NT2/D1 (cell line): ENCODE data around the gene NUDC.
A peak's percentile ranks its signal among the peaks of the same experiment; 100 is the strongest.
"Not testable (repeated sequence)": the region's sequence is repeated elsewhere in the genome, so short reads cannot be mapped to it uniquely, and the experiment has no call there.

ENCODE experiments used
- DNase-seq: peaks from one replicate; pipeline ENCODE4 v3.0.0-alpha.2; 2011; ENCODE audit warnings: low read depth, low spot score
- H3K27me3 ChIP-seq: 2 replicates; pipeline ENCODE4 v1.6.0; 2011; ENCODE audit warnings: mild to moderate bottlenecking; ENCODE audit not compliant: insufficient read length, insufficient read depth
- H3K36me3 ChIP-seq: 2 replicates; pipeline ENCODE4 v1.6.1; 2011; ENCODE audit warnings: mild to moderate bottlenecking, low read length, mixed read lengths; ENCODE audit not compliant: insufficient read depth, insufficient read length
- H3K4me1 ChIP-seq: 2 replicates; pipeline ENCODE4 v1.5.1; 2011; ENCODE audit not compliant: insufficient read depth, insufficient read length
- H3K4me3 ChIP-seq: 2 replicates; pipeline ENCODE4 v1.5.1; 2011; ENCODE audit warnings: low read depth; ENCODE audit not compliant: insufficient read length
- H3K9ac ChIP-seq: 2 replicates; pipeline ENCODE4 v1.6.0; 2011; ENCODE audit warnings: low read depth; ENCODE audit not compliant: insufficient read length
- H3K9me3 ChIP-seq: 2 replicates; pipeline ENCODE4 v1.5.1; 2011; ENCODE audit warnings: mild to moderate bottlenecking, low read length; ENCODE audit not compliant: insufficient read depth
- SUZ12 ChIP-seq: IDR thresholded peaks from 2 replicates; pipeline ENCODE4 v1.6.1; 2011; ENCODE audit not compliant: insufficient read length, insufficient read depth; ENCODE audit errors: extremely low read depth
- YY1 ChIP-seq: IDR thresholded peaks from 2 replicates; pipeline ENCODE4 v1.6.1; 2011; ENCODE audit not compliant: insufficient read length, insufficient read depth
- ZNF274 ChIP-seq: IDR thresholded peaks from 2 replicates; pipeline ENCODE4 v1.6.1; 2011; ENCODE audit warnings: mild to moderate bottlenecking, low read depth, low read length

Gene NUDC

DNA sequence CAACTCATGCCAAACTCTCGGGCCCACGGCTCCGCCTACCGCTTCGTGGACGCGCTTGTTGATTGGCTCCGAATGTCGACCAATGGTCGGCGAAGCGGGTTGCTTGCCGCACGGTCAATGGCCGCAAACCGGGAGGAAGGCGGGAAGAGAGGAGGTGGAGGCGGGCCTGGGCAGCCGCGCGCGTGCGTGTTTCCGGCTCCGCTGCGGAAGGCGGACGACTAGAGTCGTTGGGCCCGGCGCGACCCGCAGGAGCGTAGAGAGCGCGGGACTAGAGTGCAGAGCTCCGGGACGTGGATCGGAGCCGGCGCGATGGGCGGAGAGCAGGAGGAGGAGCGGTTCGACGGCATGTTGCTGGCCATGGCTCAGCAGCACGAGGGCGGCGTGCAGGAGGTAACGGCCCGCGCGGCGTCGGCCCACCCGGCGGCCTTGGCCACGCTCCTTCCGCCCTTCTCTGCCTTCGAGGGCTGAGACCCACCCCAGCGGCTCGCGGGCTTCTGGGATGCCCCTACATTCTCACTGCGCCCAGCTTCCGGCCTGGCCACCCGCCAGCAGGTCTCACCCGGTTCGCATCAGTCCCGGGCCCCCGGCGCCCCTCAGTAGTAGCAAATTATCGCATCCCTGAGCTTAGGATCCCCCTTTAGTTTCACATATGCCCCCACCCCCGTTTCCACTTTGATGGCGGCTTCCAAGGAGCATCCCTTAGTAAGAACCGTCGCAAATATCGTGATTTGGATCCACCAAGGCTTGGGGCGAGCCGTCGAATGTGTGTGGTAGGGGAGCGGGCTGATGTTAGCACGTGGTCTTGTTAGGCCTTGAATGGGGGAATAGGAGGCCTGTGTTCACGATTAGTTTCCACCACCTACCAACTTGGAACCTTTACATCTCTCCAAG is at the start of gene NUDC:
NUDC (plus strand) TSS at position 204 of the 891 bp plus-strand sequence; CDS start at position 310, 106 bp downstream.
- H3K4me1 ChIP-seq, result no peaks in the 10 kb centered on the region
- H3K9ac ChIP-seq, result peak within 1 kb of the TSS; percentile 99
- peaks cover 42% of the 10 kb centered on the region for H3K36me3 ChIP-seq
- DNase-seq, result peak; percentile 98
- no peaks in the 10 kb centered on the region for H3K9me3 ChIP-seq
- no peaks in the 10 kb centered on the region for H3K27me3 ChIP-seq
- TF ChIP-seq SUZ12 (no peak), ZNF274 (no peak), YY1 (no peak)
- H3K4me3 ChIP-seq, result peak within 1 kb of the TSS; percentile 92

DNA sequence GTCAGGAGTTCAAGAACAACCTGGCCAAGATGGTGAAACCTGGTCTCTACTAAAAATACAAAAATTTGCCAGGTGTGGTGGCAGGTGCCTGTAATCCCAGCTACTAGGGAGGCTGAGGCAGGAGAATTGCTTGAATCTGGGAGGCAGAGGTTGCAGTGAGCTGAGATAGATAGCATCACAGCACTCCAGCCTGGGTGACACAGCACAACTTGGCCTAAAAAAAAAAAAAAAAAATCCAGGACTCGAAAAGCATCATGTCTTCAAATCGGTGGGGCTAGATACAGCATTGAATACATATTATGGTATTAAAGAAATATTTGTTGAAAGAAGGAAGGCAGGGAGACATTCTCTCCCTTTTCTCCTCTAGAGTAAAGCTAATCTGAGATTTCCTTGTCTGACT is 48.4 kb upstream of the NUDC start:
- not testable (repeated sequence) for H3K9me3 ChIP-seq, DNase-seq, H3K4me3 ChIP-seq, H3K9ac ChIP-seq, H3K27me3 ChIP-seq
- H3K36me3 ChIP-seq, result peaks cover 22% of the 10 kb centered on the region
- peaks cover 16% of the 10 kb centered on the region for H3K4me1 ChIP-seq

DNA sequence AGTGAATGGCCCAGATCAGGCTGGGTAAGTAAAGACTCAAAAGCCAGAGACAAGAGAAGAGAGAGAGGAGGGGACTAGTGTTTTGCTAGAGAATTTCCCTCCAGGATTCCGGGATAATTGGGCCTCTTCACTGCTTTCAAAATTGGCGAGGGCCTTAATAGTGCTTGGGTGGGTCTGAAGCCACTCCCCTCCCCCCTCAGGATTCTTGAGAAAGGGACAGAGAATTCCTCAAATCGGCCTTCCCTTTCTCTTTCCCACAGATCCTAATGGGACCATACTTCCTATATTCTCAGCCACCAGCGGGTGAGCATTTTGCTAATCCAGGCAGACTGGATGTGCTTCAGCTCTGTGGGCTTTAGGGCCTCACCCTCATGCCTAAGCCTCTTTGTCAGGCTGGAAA is 46.6 kb upstream of the NUDC start:
- H3K9ac ChIP-seq, result peak overlapping the region; percentile 2

DNA sequence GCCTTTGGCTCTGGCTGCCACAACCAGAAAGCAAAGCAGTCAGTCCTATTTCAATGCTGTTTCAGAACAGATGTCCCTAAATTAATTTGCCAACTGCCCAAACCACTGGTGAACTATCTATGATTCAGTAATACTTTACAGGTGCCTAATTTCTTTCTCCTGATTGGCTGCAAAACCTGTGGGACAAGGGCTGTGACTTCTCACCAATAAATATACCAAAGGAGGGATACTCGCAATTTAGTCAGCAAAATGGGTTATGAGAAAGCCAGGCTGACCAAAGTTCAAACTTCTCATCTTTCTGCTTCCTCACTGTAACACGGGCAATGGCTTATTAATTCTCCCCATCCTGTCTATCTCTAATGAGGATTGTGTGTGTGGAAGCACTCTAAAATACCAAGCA is 44.2 kb upstream of the NUDC start:
- TF ChIP-seq YY1 (no peak), SUZ12 (no peak), ZNF274 (no peak)
- peaks cover 58% of the 10 kb centered on the region for H3K36me3 ChIP-seq
- H3K4me3 ChIP-seq, result no peak overlapping the region
- H3K4me1 ChIP-seq, result peaks cover 16% of the 10 kb centered on the region
- H3K27me3 ChIP-seq, result no peaks in the 10 kb centered on the region
- H3K9me3 ChIP-seq, result no peaks in the 10 kb centered on the region
- DNase-seq, result no peak
- peak overlapping the region; percentile 45 for H3K9ac ChIP-seq

More for the DNA sequence above, 46.6 kb upstream of the NUDC start:
- H3K27me3 ChIP-seq, result no peaks in the 10 kb centered on the region
- no peak overlapping the region for H3K4me3 ChIP-seq
- H3K36me3 ChIP-seq, result peaks cover 38% of the 10 kb centered on the region
- no peak for TF ChIP-seq YY1
- no peak for TF ChIP-seq ZNF274
- no peak for TF ChIP-seq SUZ12
- DNase-seq, result no peak
- H3K9me3 ChIP-seq, result no peaks in the 10 kb centered on the region
- H3K4me1 ChIP-seq, result peaks cover 16% of the 10 kb centered on the region

GRCh38 chr1:26879793-26880192 is 41.8 kb upstream of the NUDC start:
- H3K4me3 ChIP-seq, result no peak overlapping the region
- H3K4me1 ChIP-seq, result peaks cover 11% of the 10 kb centered on the region
- no peaks in the 10 kb centered on the region for H3K9me3 ChIP-seq
- no peaks in the 10 kb centered on the region for H3K27me3 ChIP-seq
- H3K36me3 ChIP-seq, result peaks cover 83% of the 10 kb centered on the region
- TF ChIP-seq YY1, result no peak
- no peak for TF ChIP-seq SUZ12
- no peak for TF ChIP-seq ZNF274
- DNase-seq, result no peak
- no peak overlapping the region for H3K9ac ChIP-seq

DNA sequence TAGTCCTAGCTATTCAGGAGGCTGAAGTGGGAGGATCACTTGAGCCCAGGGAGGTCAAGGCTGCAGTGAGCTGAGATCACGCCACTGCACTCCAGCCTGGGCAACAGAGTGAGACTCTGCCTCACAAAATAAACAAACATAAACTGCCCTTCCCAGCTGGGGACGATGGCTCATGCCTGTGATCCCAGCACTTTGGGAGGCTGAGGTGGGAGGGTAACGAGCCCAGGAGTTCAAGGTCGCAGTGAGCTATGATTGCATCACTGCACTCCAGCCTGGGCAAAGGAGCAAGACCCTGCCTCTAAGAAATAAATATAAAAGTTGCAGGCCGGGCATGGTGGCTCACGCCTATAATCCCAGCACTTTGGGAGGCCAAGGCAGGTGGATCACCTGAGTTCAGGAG is 39.9 kb upstream of the NUDC start:
- H3K27me3 ChIP-seq, H3K9ac ChIP-seq, H3K9me3 ChIP-seq, H3K4me1 ChIP-seq, DNase-seq, H3K4me3 ChIP-seq: not testable (repeated sequence)
- peaks cover 86% of the 10 kb centered on the region for H3K36me3 ChIP-seq

- Histone ChIP-seq H3K4me1 (no peaks in the 10 kb centered on the region), H3K9ac (no peak overlapping the region), H3K4me3 (no peak overlapping the region), H3K27me3 (no peaks in the 10 kb centered on the region), H3K9me3 (no peaks in the 10 kb centered on the region), H3K36me3 (peaks cover 84% of the 10 kb centered on the region)
- DNase-seq, result no peak
- TF ChIP-seq ZNF274 (no peak), SUZ12 (no peak), YY1 (no peak)
These were observed 38.7 kb upstream of the NUDC start for GRCh38 chr1:26882696-26883463.
